Fibroblast of peridontal ligament (primary cell): Measurements from ENCODE around the gene P2RY14.

Experiments
- DNase-seq: peaks from one replicate; pipeline ENCODE4 v3.0.0-alpha.2; 2010; ENCODE audit errors: extremely low read depth

The P2RY14 gene

DNA sequence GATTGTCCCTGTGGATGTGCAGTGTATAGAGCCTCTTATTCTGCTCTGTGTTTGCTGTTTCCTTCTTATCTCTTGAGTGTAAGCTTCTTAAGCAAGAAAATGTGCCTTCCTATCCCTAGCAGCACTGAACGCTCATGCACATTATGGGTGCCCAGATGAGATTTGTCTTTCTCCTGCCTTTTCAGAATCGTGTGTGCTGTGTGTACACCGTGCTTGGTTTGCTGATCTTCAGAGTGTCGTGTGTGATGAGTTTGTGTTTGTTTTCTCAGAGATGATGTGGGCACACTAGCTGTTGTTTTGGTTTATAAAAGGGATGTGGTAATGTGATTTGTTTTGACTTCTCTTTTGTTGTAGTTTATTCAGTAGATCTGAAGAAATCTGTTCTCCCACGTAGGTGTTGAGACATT, 95.1 kb downstream of the P2RY14 start:
- no peak for DNase-seq

DNA sequence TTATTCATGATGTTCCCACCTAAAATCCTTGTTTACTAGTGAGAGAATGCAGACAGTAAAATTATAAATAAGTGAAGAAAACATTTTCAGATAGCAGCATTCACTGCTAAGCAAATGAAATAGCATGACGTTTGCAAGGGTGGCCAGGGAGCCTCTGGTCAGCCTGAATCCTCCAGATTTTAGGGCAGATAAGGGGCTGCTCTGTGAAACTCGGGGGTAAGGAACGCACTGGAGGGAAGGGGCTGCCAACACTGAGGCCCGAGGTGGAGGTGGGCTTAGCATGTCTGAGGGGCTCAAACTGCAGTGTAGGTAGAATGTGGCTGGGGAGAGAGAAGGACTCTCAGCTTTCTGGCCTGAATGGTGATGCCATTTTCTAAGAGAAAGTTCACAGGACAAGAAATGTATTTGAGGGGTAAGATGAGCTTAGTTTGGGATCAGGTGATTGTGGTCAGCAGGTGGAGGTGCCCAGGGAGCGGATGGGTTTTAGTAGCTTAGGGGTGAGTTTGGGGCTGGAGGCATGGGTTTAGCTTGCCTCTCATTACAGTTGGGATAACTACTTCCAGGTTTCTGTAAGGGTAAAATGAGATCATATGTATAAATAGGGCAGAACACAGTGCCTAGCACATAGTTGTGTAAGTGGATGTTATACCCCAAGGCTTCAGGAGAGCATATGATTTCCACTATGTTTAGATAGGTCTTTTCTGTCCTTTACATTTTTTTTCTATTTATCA, 95.8 kb downstream of the P2RY14 start:
- no peak for DNase-seq

DNA sequence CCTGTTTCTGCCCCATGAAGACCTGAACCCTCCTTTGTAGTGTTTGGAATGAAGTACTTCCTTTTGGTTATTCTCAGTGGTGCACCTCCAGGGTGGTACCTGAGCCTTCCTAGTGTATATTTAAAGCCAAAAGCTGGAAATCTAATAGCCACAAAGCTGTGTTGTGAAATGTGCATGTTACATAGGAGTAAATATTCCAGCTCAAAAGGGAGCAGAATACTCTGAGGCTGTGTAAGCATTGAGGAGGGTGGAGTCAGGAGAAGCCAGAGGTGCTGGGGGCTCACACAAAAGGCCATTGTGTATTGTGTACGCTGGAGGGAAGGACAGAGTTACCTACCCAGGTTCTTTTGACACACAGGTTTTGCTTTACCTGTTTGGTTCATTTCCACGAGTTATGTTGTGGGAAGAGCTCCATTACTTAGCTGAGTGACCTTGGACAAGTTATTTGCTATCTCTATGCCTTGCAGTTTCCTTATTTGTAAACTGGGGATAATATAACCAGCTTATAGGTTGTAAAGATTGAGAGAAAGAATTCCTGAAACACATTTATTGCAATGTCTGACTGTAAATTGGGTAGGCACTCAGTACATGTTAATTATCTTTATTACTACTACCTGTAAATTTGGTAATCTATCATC, 100.0 kb downstream of the P2RY14 start:
- DNase-seq, result no peak

DNA sequence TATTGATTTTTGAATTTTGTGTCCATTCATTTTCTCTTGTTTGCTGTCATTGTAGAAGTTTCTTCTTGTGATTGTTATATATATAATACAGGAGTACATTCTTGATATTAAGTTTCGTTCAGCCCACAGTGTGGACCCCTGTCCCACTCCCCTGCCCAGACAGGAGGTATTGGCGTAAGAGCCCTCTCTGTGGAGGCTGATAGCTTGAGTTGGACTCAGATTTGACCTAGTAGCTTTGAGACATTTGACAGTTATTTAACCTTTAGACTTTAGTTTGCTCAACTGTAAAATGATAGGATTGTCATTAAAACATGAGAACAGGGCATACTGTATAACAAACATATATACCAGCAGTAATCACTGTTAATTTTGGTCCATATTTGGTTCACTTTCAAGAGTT, 102.4 kb downstream of the P2RY14 start:
- DNase-seq, result no peak

DNA sequence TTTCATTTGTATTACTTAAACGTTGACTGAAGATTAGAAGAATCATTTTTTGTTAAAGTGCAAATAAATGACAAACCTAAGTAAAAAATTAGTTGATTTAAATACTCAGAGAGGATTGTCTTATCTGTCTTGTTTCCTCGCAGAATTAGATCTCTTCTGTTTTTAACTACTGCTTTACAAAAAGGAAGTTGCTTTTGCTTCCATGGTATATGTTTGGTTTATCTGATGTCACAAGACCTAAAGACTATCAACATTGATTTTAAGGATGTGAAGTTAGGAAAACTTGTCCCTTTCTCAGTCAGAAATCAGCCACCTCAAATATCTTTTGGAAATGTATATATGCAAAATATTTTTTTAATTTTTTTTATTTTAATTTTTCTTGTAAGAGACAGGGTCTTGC, 104.0 kb downstream of the P2RY14 start:
- no peak for DNase-seq

DNA sequence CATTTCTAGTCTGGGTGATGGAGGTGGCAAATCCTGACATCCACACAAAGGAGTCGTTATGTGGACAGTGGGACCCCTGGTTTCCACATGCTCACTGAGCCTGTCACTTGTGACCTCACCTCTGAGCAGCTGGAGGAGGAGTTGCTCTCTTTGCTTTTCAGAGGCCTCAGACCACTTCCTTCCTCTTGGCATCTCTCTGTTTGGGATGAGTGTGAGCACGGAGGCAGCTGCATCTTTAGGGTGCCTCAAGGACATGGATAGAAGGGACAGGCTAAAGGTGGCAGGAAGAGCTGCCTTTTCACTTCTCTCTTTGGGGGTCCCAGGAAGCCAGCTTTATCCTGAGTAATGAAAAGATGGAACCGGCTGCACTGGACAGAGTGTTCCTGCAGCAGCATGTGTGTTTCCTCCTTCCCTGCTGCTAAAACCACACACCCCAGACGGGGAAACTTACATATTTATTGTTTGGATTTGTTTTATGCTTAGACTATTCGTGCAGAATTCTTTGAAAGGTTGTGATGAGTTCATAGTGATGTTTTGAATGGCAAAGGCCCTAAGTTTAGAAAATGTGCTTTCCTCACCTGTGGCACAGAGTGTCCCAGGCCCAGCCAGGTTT, 107.1 kb downstream of the P2RY14 start:
- no peak for DNase-seq

DNA sequence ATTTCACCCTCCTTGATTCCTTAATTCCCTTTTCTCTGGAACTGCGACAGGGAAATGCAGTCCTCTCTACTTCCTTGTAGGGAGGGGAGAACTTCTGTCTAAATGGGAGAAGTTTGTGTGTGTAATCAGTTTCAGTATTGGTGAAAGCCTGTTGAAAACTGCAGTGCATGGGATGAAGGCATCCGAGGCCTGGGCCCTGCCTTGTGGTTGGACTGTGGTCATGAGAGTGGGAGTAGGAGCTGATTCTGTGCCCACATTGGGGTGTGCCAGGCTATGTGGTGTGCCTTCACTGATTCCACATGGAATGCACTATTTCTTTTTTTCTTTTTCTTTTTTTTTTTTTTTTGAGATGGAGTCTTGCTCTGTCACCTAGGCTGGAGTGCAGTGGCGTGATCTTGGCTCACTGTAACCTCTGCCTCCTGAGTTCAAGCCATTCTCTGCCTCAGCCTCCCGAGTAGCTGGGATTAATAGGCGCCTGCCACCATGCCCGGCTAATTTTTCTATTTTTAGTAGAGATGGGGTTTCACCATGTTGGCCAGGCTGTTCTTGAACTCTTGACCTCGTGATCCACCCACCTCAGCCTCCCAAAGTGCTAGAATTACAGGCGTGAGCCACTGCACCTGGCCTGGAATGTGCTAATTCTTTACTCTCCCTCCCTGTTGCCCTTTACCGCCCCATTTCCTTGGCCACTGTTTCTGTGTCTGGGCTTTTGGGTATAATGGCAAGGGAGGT, 108.2 kb downstream of the P2RY14 start:
- peak; percentile 41 for DNase-seq

DNA sequence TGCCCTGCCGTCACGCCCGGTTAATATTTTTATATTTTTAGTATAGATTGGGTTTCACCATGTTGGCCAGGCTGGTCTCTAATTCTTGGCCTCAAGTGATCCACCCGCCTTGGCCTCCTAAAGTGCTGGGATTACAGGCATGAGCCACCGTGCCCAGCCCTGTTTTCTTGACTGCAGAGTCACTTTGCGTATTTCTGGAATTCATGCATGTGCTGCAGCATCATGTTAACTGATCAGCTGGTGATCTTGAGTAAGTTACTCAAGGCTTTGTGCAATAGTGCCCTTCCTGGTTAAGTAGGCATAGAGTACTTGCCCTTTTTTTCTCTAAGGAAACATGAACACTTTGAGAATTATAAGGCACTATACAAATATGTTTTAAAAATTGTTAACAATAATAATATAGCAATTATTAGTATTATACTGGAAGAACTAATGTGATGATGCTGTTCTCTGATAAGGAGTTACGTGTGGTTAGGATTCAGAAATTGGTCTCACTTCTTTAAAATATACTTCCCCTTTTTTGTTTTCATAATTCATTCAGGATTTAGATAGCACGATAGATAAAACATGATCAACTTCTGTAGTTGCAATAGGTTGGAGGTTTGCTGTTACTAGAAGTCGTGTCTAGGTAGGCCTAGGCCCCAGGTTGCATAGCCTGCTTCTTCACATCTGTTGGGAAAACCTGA, 108.9 kb downstream of the P2RY14 start:
- DNase-seq, result peak; percentile 15

DNA sequence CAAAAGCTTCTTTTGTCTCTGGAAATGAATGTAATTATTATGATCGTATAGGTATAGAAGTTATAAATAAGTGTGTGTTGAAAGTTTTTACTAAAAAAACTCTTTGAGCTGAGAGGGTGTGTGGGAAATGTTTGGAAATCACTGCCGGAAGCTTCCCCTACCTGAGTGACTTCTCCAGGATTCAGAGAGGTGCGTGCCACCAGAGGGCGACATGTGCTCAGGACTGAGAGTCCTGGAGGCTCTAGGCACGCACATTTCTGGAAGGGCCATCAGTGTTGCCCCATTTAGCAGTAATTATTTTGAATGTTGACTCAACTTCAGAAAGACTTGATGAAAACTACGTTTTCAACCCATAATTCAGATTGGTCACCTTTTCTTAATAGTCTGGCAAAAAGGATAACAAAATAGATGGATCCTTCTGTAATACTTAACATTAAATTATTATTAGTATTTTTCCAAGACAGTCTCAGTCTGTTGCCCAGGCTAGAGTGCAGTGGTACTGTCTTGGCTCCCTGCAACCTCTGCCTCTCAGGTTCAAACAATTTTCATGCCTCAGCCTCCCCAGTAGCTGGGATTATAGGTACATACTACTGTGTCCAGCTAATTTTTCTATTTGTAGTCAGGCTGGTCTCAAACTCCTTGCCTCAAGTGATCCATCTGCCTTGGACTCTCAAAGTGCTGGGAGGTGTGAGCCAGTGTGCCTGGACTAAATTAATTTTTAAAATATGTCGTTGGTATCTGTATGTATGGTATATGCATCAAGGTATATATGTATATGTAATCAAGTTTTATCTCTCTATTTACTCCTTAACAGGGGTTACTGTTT, 109.9 kb downstream of the P2RY14 start:
- peak; percentile 62 for DNase-seq

DNA sequence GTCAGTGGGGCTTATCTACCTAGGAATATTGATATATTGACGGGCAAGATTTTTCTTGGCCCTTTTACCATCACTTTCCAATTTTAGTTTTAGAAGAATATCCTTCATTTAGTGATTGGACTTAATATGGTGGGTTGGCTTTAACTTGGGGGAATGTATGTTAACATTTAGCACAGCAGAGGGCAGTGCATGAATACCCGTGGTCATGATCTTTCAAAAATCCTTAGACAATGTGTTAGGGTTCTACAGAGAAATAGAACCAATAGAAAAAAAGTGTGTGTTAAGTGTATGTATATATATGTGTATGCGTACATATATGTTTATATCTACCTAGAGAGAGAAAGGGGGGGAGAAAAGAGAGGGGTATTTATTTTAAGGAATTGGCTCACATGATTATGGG, 112.2 kb downstream of the P2RY14 start:
- DNase-seq, result no peak

DNA sequence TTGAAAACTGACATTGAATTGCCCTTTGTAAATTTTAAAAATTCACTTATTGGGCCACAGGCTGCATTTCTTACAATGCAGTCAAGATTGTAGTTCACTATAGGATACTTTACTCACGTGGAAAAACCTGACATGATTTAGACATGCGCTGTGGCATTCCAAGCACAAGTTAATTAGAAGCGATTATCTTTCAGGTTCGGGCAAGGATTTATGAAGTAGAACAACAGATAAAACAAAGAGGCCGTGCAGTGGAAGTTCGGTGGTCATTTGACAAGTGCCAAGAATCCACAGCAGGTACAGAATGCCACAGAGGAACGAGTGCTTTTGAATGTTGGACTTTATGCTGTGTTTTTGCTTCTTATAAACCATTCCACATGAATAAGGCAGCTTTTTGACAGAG, 113.1 kb downstream of the P2RY14 start:
- no peak for DNase-seq
